Keratinocyte (primary cell): ENCODE measurements around the gene ABHD2. TPM values are rescaled to one million over a fixed set of nuclear protein-coding genes. Genes with fewer than 3 reads are reported as not detected.

Experiments
- DNase-seq: peaks from one replicate; pipeline ENCODE4 v3.0.0-alpha.2; 2011; ENCODE audit warnings: low read depth, missing footprints, low spot score
- FAIRE-seq: peaks from 2 replicates; lab custom pipeline; 2011; peaks lifted over from hg19 to GRCh38; lab: Jason Lieb, UNC
- H2AFZ ChIP-seq: 2 replicates; pipeline ENCODE4 v1.6.0; 2012; ENCODE audit warnings: low read length, control low read depth, inconsistent platforms; ENCODE audit not compliant: control insufficient read depth
- H3K27ac ChIP-seq: 2 replicates; pipeline ENCODE4 v1.5.1; 2011; ENCODE audit warnings: low read length; ENCODE audit not compliant: control insufficient read depth, insufficient read depth
- H3K27me3 ChIP-seq: 3 replicates; pipeline ENCODE4 v1.6.0; 2011; ENCODE audit warnings: low read length; ENCODE audit not compliant: control insufficient read depth, insufficient read depth; ENCODE audit errors: extremely low read depth
- H3K36me3 ChIP-seq, 2 experiments: 2 replicates in 1 of 2; 3 replicates in 1 of 2; pipeline ENCODE4 v1.5.1; 2011; ENCODE audit warnings: low read length in 2 of 2, mild to moderate bottlenecking in 1 of 2; ENCODE audit not compliant: control insufficient read depth in 2 of 2, insufficient read depth in 2 of 2; ENCODE audit errors: extremely low read depth in 1 of 2
- H3K4me1 ChIP-seq: 3 replicates; pipeline ENCODE4 v1.5.1; 2011; ENCODE audit warnings: low read length; ENCODE audit not compliant: control insufficient read depth, insufficient read depth; ENCODE audit errors: extremely low read depth
- H3K4me2 ChIP-seq: 3 replicates; pipeline ENCODE4 v1.6.0; 2011; ENCODE audit warnings: low read depth, low read length; ENCODE audit not compliant: control insufficient read depth, insufficient read depth; ENCODE audit errors: extremely low read depth
- H3K4me3 ChIP-seq, 3 experiments: fragments of 200-600 bp in 1 of 3; sonication (generic) in 1 of 3; 2 replicates in 2 of 3; 3 replicates in 1 of 3; pipeline ENCODE4 v1.5.1; 2011 to 2016; ENCODE audit warnings: low read length in 3 of 3, mild to moderate bottlenecking in 3 of 3, control low read depth in 2 of 3, inconsistent platforms in 1 of 3, low read depth in 1 of 3, mixed read lengths in 1 of 3, mixed run types in 1 of 3, moderate library complexity in 1 of 3; ENCODE audit not compliant: control insufficient read depth in 2 of 3, insufficient read depth in 2 of 3; ENCODE audit errors: extremely low read depth in 1 of 3
- H3K79me2 ChIP-seq: 2 replicates; pipeline ENCODE4 v1.6.0; 2012; ENCODE audit warnings: low read length; ENCODE audit not compliant: control insufficient read depth, insufficient read depth
- H3K9ac ChIP-seq: 3 replicates; pipeline ENCODE4 v1.6.0; 2011; ENCODE audit warnings: low read length; ENCODE audit not compliant: control insufficient read depth, insufficient read depth; ENCODE audit errors: extremely low read depth
- H3K9me1 ChIP-seq: 3 replicates; pipeline ENCODE4 v1.6.0; 2011; ENCODE audit warnings: low read length; ENCODE audit not compliant: control insufficient read depth, insufficient read depth; ENCODE audit errors: extremely low read depth
- H3K9me3 ChIP-seq: 2 replicates; pipeline ENCODE4 v1.5.1; 2012; ENCODE audit warnings: low read depth, low read length; ENCODE audit not compliant: control insufficient read depth
- H4K20me1 ChIP-seq: 3 replicates; pipeline ENCODE4 v1.6.0; 2011; ENCODE audit warnings: low read length; ENCODE audit not compliant: control insufficient read depth, insufficient read depth; ENCODE audit errors: extremely low read depth
- CTCF ChIP-seq, 3 experiments: IDR thresholded peaks in 1 of 3; conservative IDR thresholded peaks in 1 of 3; optimal IDR thresholded peaks in 1 of 3; 2 replicates in 2 of 3; 3 replicates in 1 of 3; pipeline versions ENCODE3 to v1.5.1; 2011; ENCODE audit warnings: low read length in 3 of 3, mild to moderate bottlenecking in 3 of 3, moderate library complexity in 2 of 3, control low read depth in 1 of 3, inconsistent platforms in 1 of 3; ENCODE audit not compliant: insufficient read depth in 2 of 3; ENCODE audit errors: extremely low read depth in 1 of 3
- EZH2 ChIP-seq: IDR thresholded peaks from one replicate; pipeline ENCODE4 v1.6.1; 2012; ENCODE audit warnings: inconsistent platforms, mild to moderate bottlenecking, low read length, moderate library complexity
- dilution Hi-C: fragments of 300-500 bp; cut with MboI; formaldehyde crosslinking; loops from one replicate; pipeline ENCODE4 v1.7.0; 2020; ENCODE audit warnings: low sequenced_read_pairs; ENCODE audit not compliant: extremely low pct_ligation_motif_present
- polyA plus RNA-seq, 5 experiments: library from polyadenylated mRNA; depleted of rRNA in 3 of 5; stranded (reverse) in 3 of 5; stranded (forward) in 1 of 5; unstranded in 1 of 5; fragments of >200 nt; gene quantifications; 1 replicate in 1 of 5; 2 replicates in 3 of 5; 3 replicates in 1 of 5; pipeline versions ENCODE4 v1.2.1 to v1.2.3, GENCODE V29; 2011 to 2012; ENCODE audit warnings: missing spikeins in 2 of 5, low read depth in 1 of 5, low replicate concordance in 1 of 5

Gene ABHD2
- polyA plus RNA-seq, 1 donor (not counting 4 experiments of a cell fraction or from before 2014, with no cell fraction given) = 22.8 TPM

- no peaks in the 10 kb centered on the region for H3K9me1 ChIP-seq
- H3K9me3 ChIP-seq = no peaks in the 10 kb centered on the region
- H3K27ac ChIP-seq = no peak overlapping the region
- no peak overlapping the region for H3K4me3 ChIP-seq
- no peaks in the 10 kb centered on the region for H3K27me3 ChIP-seq
- dilution Hi-C loops = no loop called here
- H2AFZ ChIP-seq = no peak overlapping the region
- TF ChIP-seq EZH2 (no peak), CTCF (optimal IDR thresholded peaks at IDR 0.05 in 1 of 3, IDR thresholded peaks at IDR 0.05 in 1 of 3, conservative IDR thresholded peaks at IDR 0.05 in 1 of 3; ENCODE audit: extremely low read depth in 1 of 3, insufficient read depth in 2 of 3, low read length in 3 of 3) (no peak)
- FAIRE-seq (no peak), DNase-seq (no peak)
- H4K20me1 ChIP-seq = no peaks in the 10 kb centered on the region
- no peak overlapping the region for H3K9ac ChIP-seq
- peaks cover 2 to 7% of the 10 kb centered on the region in 2 experiments for H3K36me3 ChIP-seq
- H3K4me2 ChIP-seq = no peak overlapping the region
- H3K79me2 ChIP-seq = no peaks in the 10 kb centered on the region
- H3K4me1 ChIP-seq = peaks cover 51% of the 10 kb centered on the region
Measured at GRCh38 chr15:89126009-89126408, 37.8 kb downstream of the ABHD2 start.

GRCh38 chr15:89127054-89127702 lies 38.9 kb downstream of the ABHD2 start:
- dilution Hi-C loops = no loop called here
- H3K27me3 ChIP-seq = no peaks in the 10 kb centered on the region
- no peak overlapping the region for H3K4me2 ChIP-seq
- peak; percentile 65 for FAIRE-seq
- H3K79me2 ChIP-seq = no peaks in the 10 kb centered on the region
- TF ChIP-seq CTCF (optimal IDR thresholded peaks at IDR 0.05 in 1 of 3, IDR thresholded peaks at IDR 0.05 in 1 of 3, conservative IDR thresholded peaks at IDR 0.05 in 1 of 3; ENCODE audit: extremely low read depth in 1 of 3, insufficient read depth in 2 of 3, low read length in 3 of 3) = no peak
- no peak for TF ChIP-seq EZH2
- no peak overlapping the region for H2AFZ ChIP-seq
- H3K9me1 ChIP-seq = no peaks in the 10 kb centered on the region
- no peaks in the 10 kb centered on the region for H3K9me3 ChIP-seq
- no peak overlapping the region for H3K9ac ChIP-seq
- no peak overlapping the region for H3K4me3 ChIP-seq
- H3K36me3 ChIP-seq = peaks cover 2 to 7% of the 10 kb centered on the region in 2 experiments
- peaks cover 43% of the 10 kb centered on the region for H3K4me1 ChIP-seq
- H4K20me1 ChIP-seq = no peaks in the 10 kb centered on the region
- DNase-seq = no peak
- H3K27ac ChIP-seq = no peak overlapping the region
